ENCODE measurements around the gene SMARCAL1. TPM values are rescaled to one million over a fixed set of nuclear protein-coding genes. Genes with fewer than 3 reads are reported as not detected.

SMARCAL1 gene
- total RNA-seq, 1 donor from 2014 or later: 5.3 TPM

DNA sequence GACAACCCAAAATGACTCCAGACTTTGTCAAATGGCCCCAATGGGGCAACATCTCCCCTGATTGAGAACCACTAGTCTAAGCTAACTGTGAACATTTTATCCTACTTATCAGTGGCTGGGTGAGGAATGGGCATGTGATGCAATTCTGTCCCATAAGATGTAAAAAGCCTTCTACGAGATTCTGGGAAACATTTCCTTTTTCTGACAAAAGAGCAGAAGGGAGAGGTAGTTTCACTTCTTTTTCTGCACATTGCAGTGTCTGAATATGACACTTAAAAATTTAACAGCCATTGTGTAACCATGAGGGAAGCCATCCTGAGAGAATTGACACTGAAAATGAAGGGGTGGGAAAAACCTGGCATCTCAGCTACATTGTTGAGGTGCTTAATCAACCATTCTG is 22.7 kb upstream of the SMARCAL1 start:
- no peak for DNase-seq (ENCODE audit: low spot score in 2 of 2)
- Histone ChIP-seq H3K4me3 (no peak overlapping the region), H3K4me1 (no peaks in the 10 kb centered on the region), H3K27me3 (no peaks in the 10 kb centered on the region), H3K9me3 (no peaks in the 10 kb centered on the region), H3K27ac (no peak overlapping the region), H3K36me3 (no peaks in the 10 kb centered on the region)
- TF ChIP-seq, protein P1, sequence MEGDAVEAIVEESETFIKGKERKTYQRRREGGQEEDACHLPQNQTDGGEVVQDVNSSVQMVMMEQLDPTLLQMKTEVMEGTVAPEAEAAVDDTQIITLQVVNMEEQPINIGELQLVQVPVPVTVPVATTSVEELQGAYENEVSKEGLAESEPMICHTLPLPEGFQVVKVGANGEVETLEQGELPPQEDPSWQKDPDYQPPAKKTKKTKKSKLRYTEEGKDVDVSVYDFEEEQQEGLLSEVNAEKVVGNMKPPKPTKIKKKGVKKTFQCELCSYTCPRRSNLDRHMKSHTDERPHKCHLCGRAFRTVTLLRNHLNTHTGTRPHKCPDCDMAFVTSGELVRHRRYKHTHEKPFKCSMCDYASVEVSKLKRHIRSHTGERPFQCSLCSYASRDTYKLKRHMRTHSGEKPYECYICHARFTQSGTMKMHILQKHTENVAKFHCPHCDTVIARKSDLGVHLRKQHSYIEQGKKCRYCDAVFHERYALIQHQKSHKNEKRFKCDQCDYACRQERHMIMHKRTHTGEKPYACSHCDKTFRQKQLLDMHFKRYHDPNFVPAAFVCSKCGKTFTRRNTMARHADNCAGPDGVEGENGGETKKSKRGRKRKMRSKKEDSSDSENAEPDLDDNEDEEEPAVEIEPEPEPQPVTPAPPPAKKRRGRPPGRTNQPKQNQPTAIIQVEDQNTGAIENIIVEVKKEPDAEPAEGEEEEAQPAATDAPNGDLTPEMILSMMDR (IDR thresholded peaks at IDR 0.05): no peak
- intact Hi-C loops (cut with DNase I): no loop called here

DNA sequence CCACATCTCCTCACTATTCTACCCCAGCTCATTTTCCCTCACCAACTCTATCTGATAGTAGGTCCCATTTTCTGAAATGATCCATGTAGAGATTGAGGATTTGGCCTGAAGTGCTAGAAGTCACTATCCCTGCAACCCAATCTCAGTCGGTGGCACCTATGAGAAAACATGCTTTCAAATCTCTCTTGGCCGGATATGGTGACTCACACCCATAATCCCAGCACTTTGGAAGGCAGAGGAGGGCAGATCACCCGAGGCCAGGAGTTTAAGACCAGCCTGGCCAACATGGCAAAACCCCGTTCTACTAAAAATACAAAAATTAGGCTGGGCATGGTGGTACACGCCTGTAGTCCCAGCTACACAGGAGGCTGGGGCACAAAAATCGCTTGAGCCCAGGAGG is 20.9 kb upstream of the SMARCAL1 start:
- Histone ChIP-seq H3K4me1 (no peaks in the 10 kb centered on the region), H3K4me3 (no peak overlapping the region), H3K27ac (no peak overlapping the region), H3K27me3 (no peaks in the 10 kb centered on the region), H3K9me3 (no peaks in the 10 kb centered on the region), H3K36me3 (no peaks in the 10 kb centered on the region)
- intact Hi-C loops (cut with DNase I): no loop called here
- DNase-seq (ENCODE audit: low spot score in 2 of 2): no peak
- TF ChIP-seq, protein P1 (IDR thresholded peaks at IDR 0.05): no peak

DNA sequence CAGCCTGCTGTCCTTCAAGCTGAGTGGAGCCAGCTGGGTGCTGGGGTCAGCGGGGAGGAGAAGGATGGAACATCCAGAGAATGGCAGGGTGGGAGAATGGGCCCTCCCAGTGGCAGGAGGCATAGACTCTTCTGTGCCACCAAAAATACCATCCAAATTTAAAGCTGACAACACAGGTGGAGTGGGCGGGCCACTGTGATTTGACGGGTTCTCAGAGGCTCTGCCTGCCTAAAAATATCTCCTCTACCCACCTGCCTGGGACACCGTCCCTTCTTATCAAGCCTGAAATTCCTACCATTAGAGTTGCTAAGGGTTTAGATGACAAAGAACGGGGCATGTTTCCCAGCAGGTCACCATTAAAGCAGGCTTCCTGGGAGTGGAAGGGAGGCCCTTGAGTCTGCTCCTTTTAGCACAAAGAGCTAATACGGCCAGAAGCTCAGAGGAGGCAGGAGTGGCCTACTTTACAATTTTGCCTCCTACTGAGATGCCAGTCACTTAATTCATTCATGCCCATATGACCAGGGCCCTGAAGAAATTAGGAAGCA is 20.2 kb upstream of the SMARCAL1 start:
- no peaks in the 10 kb centered on the region for H3K36me3 ChIP-seq
- intact Hi-C loops (cut with DNase I): no loop called here
- no peak overlapping the region for H3K4me3 ChIP-seq
- H3K9me3 ChIP-seq: no peaks in the 10 kb centered on the region
- no peak for DNase-seq (ENCODE audit: low spot score in 2 of 2)
- H3K27me3 ChIP-seq: no peaks in the 10 kb centered on the region
- TF ChIP-seq, protein P1 (IDR thresholded peaks at IDR 0.05): no peak
- H3K27ac ChIP-seq: no peak overlapping the region
- H3K4me1 ChIP-seq: no peaks in the 10 kb centered on the region

DNA sequence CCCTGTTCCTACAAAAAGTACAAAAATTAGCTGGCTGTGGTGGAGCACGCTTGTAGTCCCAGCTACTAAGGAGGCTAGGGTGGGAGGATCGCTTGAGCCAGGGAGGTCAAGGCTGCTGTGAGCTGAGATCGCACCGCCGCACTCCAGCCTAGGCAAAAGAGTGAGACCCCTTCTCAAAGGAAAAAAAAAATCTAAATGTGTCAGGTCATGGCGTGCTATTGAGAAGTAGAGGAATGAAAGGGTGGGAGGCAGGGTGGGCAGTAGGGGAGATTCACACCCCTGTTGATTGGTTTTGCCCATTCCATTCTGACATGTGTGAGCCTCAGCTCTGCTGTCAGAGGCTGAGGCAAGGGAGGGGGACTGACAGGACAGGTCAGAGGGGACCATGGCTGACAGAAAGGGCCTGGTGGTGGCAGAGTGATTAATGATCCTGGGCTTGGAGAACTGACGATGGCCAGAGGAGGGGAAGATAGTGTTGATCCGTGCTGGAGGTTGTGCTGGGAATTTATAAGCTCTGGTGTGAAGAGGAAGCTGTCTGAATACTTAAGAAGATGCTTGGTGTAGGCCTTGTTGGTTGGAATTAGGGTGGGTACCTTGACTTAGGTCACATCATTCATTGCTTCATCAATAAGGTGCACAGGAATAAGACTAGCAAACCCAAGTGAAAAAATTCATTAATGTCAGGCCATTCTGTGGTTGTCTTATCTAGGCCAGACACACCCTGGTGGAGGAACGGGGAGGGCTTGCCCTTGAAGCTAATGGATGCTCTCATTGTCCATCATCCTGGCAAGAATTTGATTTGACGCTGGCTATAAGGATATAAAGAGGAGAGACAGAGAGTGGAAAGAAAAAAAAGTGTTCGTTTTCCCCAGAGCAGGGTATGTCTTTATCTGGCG is 19.1 kb upstream of the SMARCAL1 start:
- no peaks in the 10 kb centered on the region for H3K27me3 ChIP-seq
- intact Hi-C loops (cut with DNase I): no loop called here
- TF ChIP-seq, protein P1 (IDR thresholded peaks at IDR 0.05): no peak
- no peaks in the 10 kb centered on the region for H3K36me3 ChIP-seq
- DNase-seq (ENCODE audit: low spot score in 2 of 2): no peak
- H3K9me3 ChIP-seq: no peaks in the 10 kb centered on the region
- no peak overlapping the region for H3K27ac ChIP-seq
- H3K4me3 ChIP-seq: no peak overlapping the region
- no peaks in the 10 kb centered on the region for H3K4me1 ChIP-seq

DNA sequence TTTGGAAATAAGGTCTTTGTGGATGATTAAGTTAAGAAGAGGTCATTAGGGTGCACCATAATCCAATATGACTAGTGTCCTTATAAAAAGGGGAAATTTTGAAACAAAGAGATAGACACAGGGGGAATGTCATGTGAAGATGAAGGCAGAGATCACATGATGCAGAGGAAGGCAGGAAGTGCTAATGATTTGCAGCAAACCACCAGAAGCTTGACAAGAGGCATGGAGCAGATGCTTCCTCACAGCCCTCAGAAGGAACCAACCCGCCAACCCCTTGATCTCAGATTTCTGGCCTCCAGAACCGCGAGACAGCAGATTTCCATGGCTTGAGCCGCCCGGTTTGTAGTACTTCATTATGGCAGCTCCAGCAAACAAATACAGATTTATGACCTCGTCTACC is 17.4 kb upstream of the SMARCAL1 start:
- no peak for DNase-seq (ENCODE audit: low spot score in 2 of 2)
- Histone ChIP-seq H3K9me3 (no peaks in the 10 kb centered on the region), H3K4me3 (no peak overlapping the region), H3K27me3 (no peaks in the 10 kb centered on the region), H3K27ac (no peak overlapping the region), H3K36me3 (no peaks in the 10 kb centered on the region), H3K4me1 (no peaks in the 10 kb centered on the region)
- TF ChIP-seq, protein P1 (IDR thresholded peaks at IDR 0.05): no peak
- intact Hi-C loops (cut with DNase I): no loop called here
